Measurements from ENCODE around the gene USP1. TPM values are rescaled to one million over a fixed set of nuclear protein-coding genes. Genes with fewer than 3 reads are reported as not detected.

The USP1 gene
- total and polyA plus RNA-seq, 2 donors (not counting 3 experiments of a cell fraction or from before 2014, with no cell fraction given), result 7.0 to 38.4 TPM

DNA sequence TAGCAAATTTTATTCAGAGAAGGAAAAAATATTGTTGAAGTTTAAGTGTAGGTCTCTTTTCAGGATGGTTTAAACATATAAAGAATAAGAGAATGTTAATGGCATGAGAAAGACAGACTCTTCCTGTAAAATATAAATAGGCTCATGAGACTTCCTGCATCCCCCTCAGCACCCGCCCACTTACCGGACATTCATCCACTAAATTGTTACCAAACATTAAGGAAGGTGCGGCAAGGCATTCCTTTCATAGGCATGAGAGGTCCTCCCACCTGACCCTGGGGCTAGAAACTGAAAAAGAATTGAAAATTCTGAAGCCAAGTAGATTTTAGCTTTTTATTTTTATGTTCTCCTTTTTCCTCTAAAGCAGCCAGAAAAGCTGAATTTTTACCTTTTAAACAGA, 10.6 kb upstream of the USP1 start:
- no peaks in the 10 kb centered on the region for H3K36me3 ChIP-seq (ENCODE audit: control insufficient read depth in 2 of 2, extremely low read depth in 1 of 2, insufficient read depth in 2 of 2, low read length in 2 of 2)
- H3K9me1 ChIP-seq (replicated peaks; ENCODE audit: control insufficient read depth, extremely low read depth, insufficient read depth, low read length), result no peaks in the 10 kb centered on the region
- H2AFZ ChIP-seq (ENCODE audit: low read depth, low read length), result no peak overlapping the region
- POLR2A ChIA-PET, result no interaction called here
- H3K27me3 ChIP-seq (ENCODE audit: control insufficient read depth in 2 of 2, insufficient read depth in 2 of 2, low read length in 2 of 2), result peaks cover 0 to 5% of the 10 kb centered on the region in 2 experiments
- no peak overlapping the region for H3K9ac ChIP-seq (replicated peaks; ENCODE audit: extremely low read depth, insufficient read depth, low read length)
- no peak for DNase-seq (ENCODE audit: low read depth, low spot score)
- FAIRE-seq, result no peak
- H3K27ac ChIP-seq (ENCODE audit: insufficient read depth, low read depth, low read length), result no peak overlapping the region
- intact Hi-C loops (cut with micrococcal nuclease) (no loop called here), dilution Hi-C loops (cut with MboI; ENCODE audit: extremely low pct_ligation_motif_present, low sequenced_read_pairs) (no loop called here)
- CTCF ChIA-PET, result no interaction called here
- TF ChIP-seq MYC (IDR thresholded peaks at IDR 0.05; ENCODE audit: low read depth, low read length), result no peak
- TF ChIP-seq FOS (IDR thresholded peaks at IDR 0.05; ENCODE audit: borderline replicate concordance, insufficient read depth, low read length), result no peak
- H3K79me2 ChIP-seq (ENCODE audit: control insufficient read depth, insufficient read depth, low read length), result no peaks in the 10 kb centered on the region
- H4K20me1 ChIP-seq (replicated peaks; ENCODE audit: control insufficient read depth, extremely low read depth, insufficient read depth, low read length), result no peaks in the 10 kb centered on the region
- H3K4me2 ChIP-seq (ENCODE audit: insufficient read depth, low read length), result no peak overlapping the region
- no peaks in the 10 kb centered on the region for H3K9me3 ChIP-seq (replicated peaks; ENCODE audit: control insufficient read depth, insufficient read depth, low read length)
- no TSS peak for BruUV-seq (replicated peaks)
- H3K4me3 ChIP-seq (replicated peaks in 1 of 3; ENCODE audit: insufficient read depth in 1 of 3, low read depth in 1 of 3, low read length in 3 of 3), result no peak overlapping the region
- peaks cover 2% of the 10 kb centered on the region for H3K4me1 ChIP-seq (ENCODE audit: control insufficient read depth, extremely low read depth, insufficient read depth, low read length)

DNA sequence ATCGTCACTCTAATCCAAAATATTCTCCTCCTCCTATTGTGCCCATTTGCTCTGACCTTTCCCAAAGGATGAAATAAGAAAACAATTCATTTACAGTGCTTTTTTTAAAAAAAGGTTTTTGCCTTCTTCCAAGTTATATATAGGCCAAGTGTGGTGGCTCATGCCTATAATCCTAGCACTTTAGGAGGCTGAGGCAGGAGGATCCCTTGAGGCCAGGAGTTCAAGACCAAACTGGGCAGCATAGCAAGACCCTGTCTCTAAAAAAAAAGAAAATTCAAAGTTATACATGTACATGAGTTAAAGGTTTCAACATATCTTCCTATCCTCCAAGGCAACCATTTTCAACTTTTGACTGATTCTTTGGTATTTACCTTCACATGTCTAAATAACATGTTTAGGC, 10.1 kb upstream of the USP1 start:
- Histone ChIP-seq H4K20me1 (replicated peaks; ENCODE audit: control insufficient read depth, extremely low read depth, insufficient read depth, low read length) (no peaks in the 10 kb centered on the region), H3K36me3 (ENCODE audit: control insufficient read depth in 2 of 2, extremely low read depth in 1 of 2, insufficient read depth in 2 of 2, low read length in 2 of 2) (no peaks in the 10 kb centered on the region), H3K9me1 (replicated peaks; ENCODE audit: control insufficient read depth, extremely low read depth, insufficient read depth, low read length) (no peaks in the 10 kb centered on the region), H3K79me2 (ENCODE audit: control insufficient read depth, insufficient read depth, low read length) (no peaks in the 10 kb centered on the region), H3K27ac (ENCODE audit: insufficient read depth, low read depth, low read length) (no peak overlapping the region), H3K4me3 (replicated peaks in 1 of 3; ENCODE audit: insufficient read depth in 1 of 3, low read depth in 1 of 3, low read length in 3 of 3) (no peak overlapping the region), H3K9ac (replicated peaks; ENCODE audit: extremely low read depth, insufficient read depth, low read length) (no peak overlapping the region), H3K9me3 (replicated peaks; ENCODE audit: control insufficient read depth, insufficient read depth, low read length) (no peaks in the 10 kb centered on the region), H3K4me2 (ENCODE audit: insufficient read depth, low read length) (no peak overlapping the region), H3K27me3 (ENCODE audit: control insufficient read depth in 2 of 2, insufficient read depth in 2 of 2, low read length in 2 of 2) (peaks cover 0 to 7% of the 10 kb centered on the region in 2 experiments), H3K4me1 (ENCODE audit: control insufficient read depth, extremely low read depth, insufficient read depth, low read length) (peaks cover 2% of the 10 kb centered on the region), H2AFZ (ENCODE audit: low read depth, low read length) (no peak overlapping the region)
- DNase-seq (ENCODE audit: low read depth, low spot score), result no peak
- ChIA-PET POLR2A (no interaction called here), CTCF (no interaction called here)
- TF ChIP-seq POLR2A (IDR thresholded peaks at IDR 0.05; ENCODE audit: low read depth, low read length) (no peak), POLR2AphosphoS5 (IDR thresholded peaks at IDR 0.05; ENCODE audit: insufficient read depth, low read depth, low read length) (no peak), EZH2 (IDR thresholded peaks at IDR 0.05; ENCODE audit: borderline replicate concordance, low read depth, low read length, severe bottlenecking) (no peak), JUN (IDR thresholded peaks at IDR 0.05; ENCODE audit: borderline replicate concordance, insufficient read depth, insufficient read length, low read depth) (no peak), FOS (IDR thresholded peaks at IDR 0.05; ENCODE audit: borderline replicate concordance, insufficient read depth, low read length) (no peak), GATA2 (IDR thresholded peaks at IDR 0.05; ENCODE audit: insufficient read depth, insufficient read length, low read depth, low read length) (no peak), MYC (IDR thresholded peaks at IDR 0.05; ENCODE audit: low read depth, low read length) (no peak)
- TF ChIP-seq, protein P1, sequence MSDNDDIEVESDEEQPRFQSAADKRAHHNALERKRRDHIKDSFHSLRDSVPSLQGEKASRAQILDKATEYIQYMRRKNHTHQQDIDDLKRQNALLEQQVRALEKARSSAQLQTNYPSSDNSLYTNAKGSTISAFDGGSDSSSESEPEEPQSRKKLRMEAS (IDR thresholded peaks at IDR 0.05; ENCODE audit: insufficient read depth, insufficient read length), result no peak
- TF ChIP-seq, protein P2, sequence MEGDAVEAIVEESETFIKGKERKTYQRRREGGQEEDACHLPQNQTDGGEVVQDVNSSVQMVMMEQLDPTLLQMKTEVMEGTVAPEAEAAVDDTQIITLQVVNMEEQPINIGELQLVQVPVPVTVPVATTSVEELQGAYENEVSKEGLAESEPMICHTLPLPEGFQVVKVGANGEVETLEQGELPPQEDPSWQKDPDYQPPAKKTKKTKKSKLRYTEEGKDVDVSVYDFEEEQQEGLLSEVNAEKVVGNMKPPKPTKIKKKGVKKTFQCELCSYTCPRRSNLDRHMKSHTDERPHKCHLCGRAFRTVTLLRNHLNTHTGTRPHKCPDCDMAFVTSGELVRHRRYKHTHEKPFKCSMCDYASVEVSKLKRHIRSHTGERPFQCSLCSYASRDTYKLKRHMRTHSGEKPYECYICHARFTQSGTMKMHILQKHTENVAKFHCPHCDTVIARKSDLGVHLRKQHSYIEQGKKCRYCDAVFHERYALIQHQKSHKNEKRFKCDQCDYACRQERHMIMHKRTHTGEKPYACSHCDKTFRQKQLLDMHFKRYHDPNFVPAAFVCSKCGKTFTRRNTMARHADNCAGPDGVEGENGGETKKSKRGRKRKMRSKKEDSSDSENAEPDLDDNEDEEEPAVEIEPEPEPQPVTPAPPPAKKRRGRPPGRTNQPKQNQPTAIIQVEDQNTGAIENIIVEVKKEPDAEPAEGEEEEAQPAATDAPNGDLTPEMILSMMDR (IDR thresholded peaks at IDR 0.05; ENCODE audit: extremely low read depth in 1 of 2, insufficient read depth in 1 of 2, low read depth in 1 of 2, low read length in 2 of 2), result no peak
- BruUV-seq (replicated peaks), result no TSS peak
- dilution Hi-C loops (cut with MboI; ENCODE audit: extremely low pct_ligation_motif_present, low sequenced_read_pairs), result no loop called here
- FAIRE-seq, result no peak
- intact Hi-C loops (cut with micrococcal nuclease), result no loop called here
